ENCODE measurements around the gene SLC44A5. TPM values are rescaled to one million over a fixed set of nuclear protein-coding genes. Genes with fewer than 3 reads are reported as not detected.

The SLC44A5 gene
- total RNA-seq, 1 experiment from 2014 or later, result 0.80 TPM

- intact Hi-C loops (cut with micrococcal nuclease; ENCODE audit: unreplicated experiment), result no loop called here
- CTCF ChIA-PET, result no interaction called here
- POLR2A ChIA-PET (ENCODE audit: low non-redundant PET), result interaction anchor here (0.6 kb wide), 1 partner anchor 212 kb away, joined by 3 read pairs; no protein-coding TSS in a partner anchor
- no peak overlapping the region for H3K27ac ChIP-seq (ENCODE audit: low read depth, low read length, poor library complexity, severe bottlenecking)
- TF ChIP-seq CTCF (conservative IDR thresholded peaks at IDR 0.05; ENCODE audit: low read depth, low read length), result no peak
- no peak for TF ChIP-seq EZH2 (IDR thresholded peaks at IDR 0.05; ENCODE audit: borderline replicate concordance, low read depth, low read length, poor library complexity, severe bottlenecking)
- DNase-seq (ENCODE audit: low spot score), result no peak
- H3K36me3 ChIP-seq (ENCODE audit: insufficient read depth, low read length, poor library complexity, severe bottlenecking), result no peaks in the 10 kb centered on the region
- BruUV-seq (replicated peaks), result no TSS peak
- peaks cover 26% of the 10 kb centered on the region for H3K27me3 ChIP-seq (replicated peaks; ENCODE audit: insufficient read depth, low read depth, low read length, poor library complexity)
- H3K4me1 ChIP-seq (ENCODE audit: insufficient read depth, low read length, poor library complexity, severe bottlenecking), result no peaks in the 10 kb centered on the region
- no peak overlapping the region for H3K4me3 ChIP-seq (ENCODE audit: low read depth, low read length, poor library complexity, severe bottlenecking)
- no peaks in the 10 kb centered on the region for H3K9me3 ChIP-seq (ENCODE audit: low read depth, low read length, poor library complexity, severe bottlenecking)
These were observed 440.9 kb downstream of the SLC44A5 start for GRCh38 chr1:75170011-75170410.

GRCh38 chr1:75166821-75167220 lies 444.1 kb downstream of the SLC44A5 start:
- ChIA-PET POLR2A (ENCODE audit: low non-redundant PET) (no interaction called here), CTCF (no interaction called here)
- TF ChIP-seq EZH2 (IDR thresholded peaks at IDR 0.05; ENCODE audit: borderline replicate concordance, low read depth, low read length, poor library complexity, severe bottlenecking) (no peak), CTCF (conservative IDR thresholded peaks at IDR 0.05; ENCODE audit: low read depth, low read length) (no peak)
- H3K27ac ChIP-seq (ENCODE audit: low read depth, low read length, poor library complexity, severe bottlenecking), result no peak overlapping the region
- intact Hi-C loops (cut with micrococcal nuclease; ENCODE audit: unreplicated experiment), result loop anchor here (10.0 kb wide), 1 partner anchor 62 kb away; no protein-coding TSS in a partner anchor
- no peaks in the 10 kb centered on the region for H3K36me3 ChIP-seq (ENCODE audit: insufficient read depth, low read length, poor library complexity, severe bottlenecking)
- BruUV-seq (replicated peaks), result no TSS peak
- no peak overlapping the region for H3K4me3 ChIP-seq (ENCODE audit: low read depth, low read length, poor library complexity, severe bottlenecking)
- peaks cover 46% of the 10 kb centered on the region for H3K27me3 ChIP-seq (replicated peaks; ENCODE audit: insufficient read depth, low read depth, low read length, poor library complexity)
- H3K9me3 ChIP-seq (ENCODE audit: low read depth, low read length, poor library complexity, severe bottlenecking), result no peaks in the 10 kb centered on the region
- no peaks in the 10 kb centered on the region for H3K4me1 ChIP-seq (ENCODE audit: insufficient read depth, low read length, poor library complexity, severe bottlenecking)
- no peak for DNase-seq (ENCODE audit: low spot score)

- POLR2A ChIA-PET (ENCODE audit: low non-redundant PET), result no interaction called here
- TF ChIP-seq EZH2 (IDR thresholded peaks at IDR 0.05; ENCODE audit: borderline replicate concordance, low read depth, low read length, poor library complexity, severe bottlenecking), result no peak
- TF ChIP-seq CTCF (conservative IDR thresholded peaks at IDR 0.05; ENCODE audit: low read depth, low read length), result no peak
- no peak overlapping the region for H3K27ac ChIP-seq (ENCODE audit: low read depth, low read length, poor library complexity, severe bottlenecking)
- H3K4me3 ChIP-seq (ENCODE audit: low read depth, low read length, poor library complexity, severe bottlenecking), result no peak overlapping the region
- H3K4me1 ChIP-seq (ENCODE audit: insufficient read depth, low read length, poor library complexity, severe bottlenecking), result no peaks in the 10 kb centered on the region
- BruUV-seq (replicated peaks), result no TSS peak
- intact Hi-C loops (cut with micrococcal nuclease; ENCODE audit: unreplicated experiment), result loop anchor here (10.0 kb wide), 1 partner anchor 60 kb away; no protein-coding TSS in a partner anchor
- H3K36me3 ChIP-seq (ENCODE audit: insufficient read depth, low read length, poor library complexity, severe bottlenecking), result no peaks in the 10 kb centered on the region
- H3K27me3 ChIP-seq (replicated peaks; ENCODE audit: insufficient read depth, low read depth, low read length, poor library complexity), result peaks cover 57% of the 10 kb centered on the region
- CTCF ChIA-PET, result no interaction called here
- DNase-seq (ENCODE audit: low spot score), result no peak
- H3K9me3 ChIP-seq (ENCODE audit: low read depth, low read length, poor library complexity, severe bottlenecking), result no peaks in the 10 kb centered on the region
These were observed 445.6 kb downstream of the SLC44A5 start for GRCh38 chr1:75165264-75165663.
